Left colon (tissue), 2 donors: ENCODE results near the gene ZBTB42. TPM values are rescaled to one million over a fixed set of nuclear protein-coding genes. Genes with fewer than 3 reads are reported as not detected.
A peak's percentile ranks its signal among the peaks of the same experiment; 100 is the strongest.

Experiments used
- ATAC-seq: fragments of 200-7000 bp; cut with Tn5 transposase; one replicate; pipeline ENCODE4 v1.9.1; 2020; ENCODE audit warnings: mild to moderate bottlenecking, moderate library complexity
- DNase-seq, 2 donors: peaks; one replicate each; pipeline ENCODE4 v3.0.0-alpha.2; 2020
- intact Hi-C, 2 donors: fragments of 100-400 bp; cut with DNase I in 1 of 2; cut with micrococcal nuclease in 1 of 2; formaldehyde crosslinking; loops; one replicate each; pipeline versions ENCODE4 v1.11.2 to v1.14.0; 2022; cut with DNase I, micrococcal nuclease
- total RNA-seq, 2 donors: library from RNA; stranded (reverse); fragmentation: NEBNext Ultra II Directional; extraction: Animal tissue kit (Norgen Biotek cat#: 25700); gene quantifications; one replicate each; pipeline ENCODE4 v1.2.1, GENCODE V29; 2021
- donor health status: DM: no; HTN: no; CAD: no.
- donor health status: DM: yes; HTN: yes; CAD: no.

ZBTB42 gene
- total RNA-seq, 2 donors from 2014 or later: 7.2 to 9.2 TPM

GRCh38 chr14:104845834-104846441 is 45.0 kb downstream of the ZBTB42 start:
- intact Hi-C loops: no loop called here
- no peak for ATAC-seq

GRCh38 chr14:104852280-104852663 is 51.4 kb downstream of the ZBTB42 start:
- intact Hi-C loops: no loop called here
- ATAC-seq (no peak), DNase-seq (peak in 1 of 2 donors; percentile 15)

More at GRCh38 chr14:104845834-104846441, 45.0 kb downstream of the ZBTB42 start:
- DNase-seq: no peak

Other genes starting within 250 kb of the ZBTB42 start
- 1 to 10 TPM in 1 of 2 donors, under 1 TPM in 1; 0.58 to 1.0 TPM for gene C14orf180, start 221.3 kb upstream of the ZBTB42 start, total RNA-seq
- 1 to 10 TPM in 1 of 2 donors, under 1 TPM in 1; 0.34 to 1.7 TPM for gene TMEM179, start 196.3 kb upstream of the ZBTB42 start, total RNA-seq
- 100 to 1,000 TPM; 187 to 203 TPM for gene INF2, start 111.5 kb upstream of the ZBTB42 start, total RNA-seq
- gene ADSS1, start 76.9 kb upstream of the ZBTB42 start, total RNA-seq: 1 to 10 TPM; 3.3 to 4.4 TPM
- gene SIVA1, start 48.0 kb upstream of the ZBTB42 start, total RNA-seq: 10 to 100 TPM; 53.2 to 59.3 TPM
- gene AKT1, start 5.4 kb upstream of the ZBTB42 start, total RNA-seq: 100 to 1,000 TPM; 132 to 135 TPM
- 10 to 100 TPM; 76.4 to 89.3 TPM for gene CEP170B, start 64.2 kb downstream of the ZBTB42 start, total RNA-seq
- 1 to 10 TPM in 1 of 2 donors, not detected in 1; 2.2 TPM for gene PLD4, start 123.8 kb downstream of the ZBTB42 start, total RNA-seq
- 10 to 100 TPM in 1 of 2 donors, 1 to 10 TPM in 1; 3.2 to 23.4 TPM for gene AHNAK2, start 177.3 kb downstream of the ZBTB42 start, total RNA-seq
- 1 to 10 TPM; 4.2 to 6.5 TPM for gene CLBA1, start 184.7 kb downstream of the ZBTB42 start, total RNA-seq
- 1 to 10 TPM; 5.2 to 6.5 TPM for gene CDCA4, start 220.0 kb downstream of the ZBTB42 start, total RNA-seq